Measurements from ENCODE around the gene MYO19.
"Not testable (repeated sequence)": the region's sequence is repeated elsewhere in the genome, so short reads cannot be mapped to it uniquely, and the experiment has no call there.

MYO19 gene

GRCh38 chr17:36459601-36460000 lies 75.1 kb downstream of the MYO19 start:
- no peak for DNase-seq

- DNase-seq = no peak
Observed at GRCh38 chr17:36459045-36459444, 75.6 kb downstream of the MYO19 start.

DNA sequence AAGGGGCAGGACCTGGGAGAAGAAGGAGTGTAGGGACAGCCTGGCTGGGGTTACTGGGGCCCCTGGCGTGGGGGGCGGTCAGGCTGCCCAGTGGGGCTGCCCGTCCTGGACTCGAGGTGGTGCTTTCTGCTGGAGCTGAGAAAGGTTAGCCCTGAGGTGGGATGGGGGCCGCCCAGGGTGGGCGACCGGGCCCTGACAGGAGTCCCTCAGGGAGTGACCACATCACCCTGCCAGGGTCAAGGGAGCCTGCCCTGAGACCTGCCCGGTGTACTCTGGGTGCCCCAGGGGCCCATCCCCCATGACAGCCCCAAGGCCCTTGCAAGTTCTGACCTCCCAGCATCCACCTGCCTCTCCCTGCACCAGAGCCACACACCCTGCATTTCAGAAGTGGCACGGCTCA lies 77.0 kb downstream of the MYO19 start:
- not testable (repeated sequence) for DNase-seq

DNA sequence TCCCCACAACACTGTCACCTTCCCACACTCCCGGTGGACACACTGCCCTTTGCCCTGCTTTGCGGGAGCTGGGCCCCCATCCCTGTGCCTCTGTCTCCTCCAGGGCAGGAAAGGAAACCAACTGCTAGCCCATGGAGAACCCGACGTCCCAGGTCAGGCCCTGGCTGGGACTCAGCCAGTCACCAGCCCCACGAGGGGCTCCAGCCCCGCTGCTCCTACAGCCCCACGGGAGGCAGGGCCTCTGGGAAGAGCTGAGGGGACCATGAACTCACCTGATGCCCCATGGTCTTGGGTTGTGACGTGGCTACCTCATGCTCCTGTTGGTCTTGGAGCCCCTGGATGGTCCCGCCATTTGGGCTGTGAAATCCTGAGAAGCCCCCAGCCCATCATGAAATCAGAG lies 81.8 kb downstream of the MYO19 start:
- DNase-seq = not testable (repeated sequence)

GRCh38 chr17:36449997-36450396 lies 84.7 kb downstream of the MYO19 start:
- DNase-seq = not testable (repeated sequence)

Data from activated CD8-positive, alpha-beta memory T cell treated with anti-CD3 and anti-CD28 coated beads, Interleukin-2, amount 50 U/mL, for 4 hours (primary cell).